Peyer's patch (tissue), 4 donors: Measurements from ENCODE around the gene IDH3G. TPM values are rescaled to one million over a fixed set of nuclear protein-coding genes. Genes with fewer than 3 reads are reported as not detected.

Experiments used
- DNase-seq, 3 donors: peaks; one replicate each; pipeline ENCODE4 v3.0.0-alpha.2; 2017 to 2019
- H3K27ac ChIP-seq, 4 donors: fragments of 200-600 bp; sonication (generic); one replicate each; pipeline ENCODE4 v1.5.1; 2016 to 2019
- H3K27me3 ChIP-seq, 2 donors: fragments of 200-600 bp; sonication (generic); one replicate each; pipeline ENCODE4 v1.5.1; 2019
- H3K36me3 ChIP-seq, 3 donors: fragments of 200-600 bp; sonication (generic); one replicate each; pipeline ENCODE4 v1.5.1; 2016 to 2019
- H3K4me1 ChIP-seq, 4 donors: fragments of 200-600 bp; sonication (generic); one replicate each; pipeline ENCODE4 v1.5.1; 2016 to 2019
- H3K4me3 ChIP-seq, 4 donors: fragments of 200-600 bp; sonication (generic); 1 replicate in 3 of 4; 2 replicates in 1 of 4; pipeline ENCODE4 v1.5.1; 2016 to 2019; ENCODE audit warnings: mild to moderate bottlenecking in 1 of 4
- H3K9me3 ChIP-seq, 4 donors: fragments of 200-600 bp; sonication (generic); one replicate each; pipeline ENCODE4 v1.5.1; 2016 to 2019; ENCODE audit warnings: mild to moderate bottlenecking in 1 of 4
- CTCF ChIP-seq, 6 experiments: fragments of 450-650 bp in 4 of 6; fragments of 200-600 bp in 2 of 6; sonication (generic) in 1 of 6; IDR thresholded peaks; one replicate each; pipeline ENCODE4 v1.5.1; 2017 to 2019; ENCODE audit warnings: antibody characterized with exemption in 6 of 6, mild to moderate bottlenecking in 3 of 6, moderate library complexity in 1 of 6
- POLR2A ChIP-seq, 2 donors: fragments of 450-650 bp; IDR thresholded peaks; one replicate each; pipeline ENCODE4 v1.5.1; 2017; ENCODE audit warnings: antibody characterized with exemption in 2 of 2, mild to moderate bottlenecking in 2 of 2, moderate library complexity in 2 of 2
- total RNA-seq, 4 donors: library from RNA; depleted of rRNA; stranded (reverse); fragments of >200 nt; gene quantifications; one replicate each; pipeline ENCODE4 v1.1.0, GENCODE V29; 2016

Gene IDH3G
- total RNA-seq, 4 donors from 2014 or later = 108 to 153 (median 126) TPM

DNA sequence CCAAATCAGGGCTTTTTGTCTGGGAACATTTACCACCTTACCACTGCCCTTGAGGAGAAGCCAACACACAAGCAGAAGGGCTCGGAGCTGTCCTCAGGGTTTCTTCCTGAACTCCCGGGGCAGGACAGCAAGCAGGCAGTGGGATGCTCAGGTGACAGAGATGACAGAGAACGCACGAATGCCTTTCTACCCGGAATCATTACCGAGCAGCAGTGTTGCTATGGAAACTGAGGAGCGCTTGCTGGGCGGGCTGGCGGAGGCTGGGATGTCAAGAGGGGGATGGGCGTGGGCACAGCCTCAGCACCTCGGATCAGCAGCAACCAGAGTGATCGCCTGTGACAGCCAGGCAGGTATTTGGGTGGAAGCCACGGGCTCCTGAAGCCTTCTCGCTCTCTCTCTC is 18.0 kb upstream of the IDH3G start:
- H3K4me3 ChIP-seq = no peak overlapping the region
- no peak for TF ChIP-seq CTCF (IDR thresholded peaks at IDR 0.05)
- DNase-seq = no peak
- H3K36me3 ChIP-seq = no peaks in the 10 kb centered on the region
- H3K9me3 ChIP-seq = no peaks in the 10 kb centered on the region
- no peaks in the 10 kb centered on the region for H3K27me3 ChIP-seq
- no peak overlapping the region for H3K27ac ChIP-seq
- no peaks in the 10 kb centered on the region for H3K4me1 ChIP-seq

DNA sequence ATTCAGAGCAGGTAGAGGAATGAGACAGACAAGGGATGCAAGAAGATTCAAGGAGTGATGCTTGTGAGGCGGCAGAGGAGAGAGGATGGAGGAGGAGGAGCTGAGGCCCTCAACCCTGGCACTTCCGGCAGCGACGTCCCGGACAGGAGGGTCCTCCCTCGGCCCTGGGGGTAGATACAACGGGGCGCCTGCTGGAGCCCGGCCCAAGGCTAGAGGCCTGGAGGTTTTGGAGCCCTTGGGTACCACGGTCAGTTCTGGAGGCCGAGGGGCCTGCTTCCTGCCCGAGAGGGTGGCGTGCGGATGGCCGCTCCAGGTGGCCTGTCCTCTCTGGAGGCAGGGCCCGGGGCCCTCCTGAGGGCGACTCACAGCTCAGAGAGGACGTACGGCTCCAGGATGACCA is 13.8 kb upstream of the IDH3G start:
- H3K27ac ChIP-seq = no peak overlapping the region
- no peaks in the 10 kb centered on the region for H3K27me3 ChIP-seq
- no peaks in the 10 kb centered on the region for H3K9me3 ChIP-seq
- TF ChIP-seq CTCF (IDR thresholded peaks at IDR 0.05) (no peak), POLR2A (IDR thresholded peaks at IDR 0.05) (no peak)
- no peaks in the 10 kb centered on the region for H3K4me1 ChIP-seq
- no peak for DNase-seq
- H3K4me3 ChIP-seq = no peak overlapping the region
- H3K36me3 ChIP-seq = no peaks in the 10 kb centered on the region

DNA sequence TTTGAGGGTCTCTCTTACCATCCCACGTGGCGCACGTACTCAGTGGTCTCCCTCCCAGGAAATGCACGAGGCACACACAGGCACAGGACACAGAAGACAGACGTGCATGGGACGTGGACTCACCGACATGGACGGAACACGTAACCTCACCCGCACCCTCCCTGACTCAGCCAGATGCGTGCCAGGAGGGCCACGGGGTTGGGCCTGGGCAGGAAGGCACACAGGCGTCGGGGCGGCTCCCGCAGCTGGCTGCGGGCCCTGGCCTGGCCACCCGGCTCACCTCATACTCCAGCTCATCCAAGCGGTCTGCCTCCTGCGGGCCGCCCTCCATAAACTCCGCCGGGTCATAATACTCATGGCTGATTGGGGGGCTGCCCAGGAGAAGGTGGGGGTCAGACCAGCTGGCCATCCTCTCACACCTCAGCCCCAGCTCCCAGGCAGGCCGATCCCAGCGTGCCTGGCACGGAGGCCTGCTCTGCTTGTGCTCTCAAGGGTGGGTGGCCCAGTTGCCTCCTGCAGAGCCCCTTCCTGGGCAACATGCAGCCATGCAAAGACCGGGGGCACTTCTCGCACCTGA is 12.9 kb upstream of the IDH3G start:
- TF ChIP-seq CTCF (IDR thresholded peaks at IDR 0.05) (no peak), POLR2A (IDR thresholded peaks at IDR 0.05) (no peak)
- no peak overlapping the region for H3K4me3 ChIP-seq

GRCh38 chrX:153805436-153805835 is 11.3 kb upstream of the IDH3G start:
- TF ChIP-seq POLR2A (IDR thresholded peaks at IDR 0.05) = no peak
- TF ChIP-seq CTCF (IDR thresholded peaks at IDR 0.05) = no peak
- no peaks in the 10 kb centered on the region for H3K27me3 ChIP-seq
- no peaks in the 10 kb centered on the region for H3K36me3 ChIP-seq
- H3K4me3 ChIP-seq = no peak overlapping the region
- no peak overlapping the region for H3K27ac ChIP-seq
- H3K4me1 ChIP-seq = no peaks in the 10 kb centered on the region
- no peaks in the 10 kb centered on the region for H3K9me3 ChIP-seq
- DNase-seq = no peak

More for the DNA sequence above, 12.9 kb upstream of the IDH3G start:
- H3K4me1 ChIP-seq = no peaks in the 10 kb centered on the region
- no peaks in the 10 kb centered on the region for H3K9me3 ChIP-seq
- H3K36me3 ChIP-seq = no peaks in the 10 kb centered on the region
- H3K27me3 ChIP-seq = no peaks in the 10 kb centered on the region
- no peak for DNase-seq
- H3K27ac ChIP-seq = no peak overlapping the region

DNA sequence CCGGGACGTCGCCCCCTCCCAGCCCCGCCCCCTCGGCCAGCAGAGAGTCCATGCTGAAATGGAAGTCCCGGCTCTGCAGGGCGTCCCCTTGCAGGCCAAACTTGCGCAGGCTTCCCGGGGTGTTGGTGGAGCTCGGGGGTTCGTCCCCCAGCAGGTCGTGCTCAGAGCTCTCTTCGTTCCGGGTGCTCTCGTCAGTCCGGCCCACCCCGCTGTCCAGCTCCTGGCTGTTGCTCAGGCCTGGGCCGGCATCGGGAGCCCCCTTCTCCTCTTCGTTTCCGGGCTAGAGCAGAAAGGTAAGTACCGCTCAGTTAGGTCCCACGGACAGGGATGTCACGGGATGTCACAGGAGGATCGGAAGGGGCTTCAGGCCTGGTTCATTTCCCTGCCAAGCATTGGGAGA is 10.4 kb upstream of the IDH3G start:
- TF ChIP-seq POLR2A (IDR thresholded peaks at IDR 0.05) (no peak), CTCF (IDR thresholded peaks at IDR 0.05) (no peak)
- no peak for DNase-seq
- Histone ChIP-seq H3K9me3 (no peaks in the 10 kb centered on the region), H3K36me3 (no peaks in the 10 kb centered on the region), H3K27me3 (no peaks in the 10 kb centered on the region), H3K4me3 (no peak overlapping the region), H3K4me1 (no peaks in the 10 kb centered on the region), H3K27ac (no peak overlapping the region)

- no peak for TF ChIP-seq CTCF (IDR thresholded peaks at IDR 0.05)
- TF ChIP-seq POLR2A (IDR thresholded peaks at IDR 0.05) = no peak
- H3K36me3 ChIP-seq = no peaks in the 10 kb centered on the region
- DNase-seq = no peak
Observed at GRCh38 chrX:153804100-153804595, 10.0 kb upstream of the IDH3G start.

More at GRCh38 chrX:153804100-153804595, 10.0 kb upstream of the IDH3G start:
- Histone ChIP-seq H3K9me3 (no peaks in the 10 kb centered on the region), H3K4me1 (no peaks in the 10 kb centered on the region), H3K27ac (no peak overlapping the region), H3K4me3 (no peak overlapping the region), H3K27me3 (no peaks in the 10 kb centered on the region)
